ENCODE data around the gene ADCY5. TPM values are rescaled to one million over a fixed set of nuclear protein-coding genes. Genes with fewer than 3 reads are reported as not detected.
A peak's percentile ranks its signal among the peaks of the same experiment; 100 is the strongest.

Gene ADCY5
- total RNA-seq, 1 experiment from 2014 or later: 0.49 TPM

DNA sequence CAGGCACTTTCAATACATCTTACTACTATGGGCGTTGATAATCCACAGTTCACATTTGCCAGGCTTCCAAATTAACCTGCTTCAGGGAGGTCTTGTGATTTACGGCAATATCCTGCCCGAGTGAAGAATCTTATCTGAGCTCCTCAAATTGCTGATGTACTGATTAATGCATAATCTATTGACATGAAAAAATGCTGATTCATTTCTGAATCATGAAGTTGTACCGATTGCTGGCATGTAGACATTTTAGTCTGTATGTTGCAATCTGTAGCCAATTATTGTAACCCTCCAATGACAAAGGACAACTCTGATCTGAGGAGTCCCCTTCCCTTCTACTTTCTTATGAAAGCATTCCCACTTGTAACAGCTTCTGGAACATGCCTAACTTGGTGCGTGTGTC lies 150.0 kb downstream of the ADCY5 start (continued):
- no peak for TF ChIP-seq REST (IDR thresholded peaks at IDR 0.05; ENCODE audit: low read depth)
- no peak for TF ChIP-seq POLR2A (IDR thresholded peaks at IDR 0.05; ENCODE audit: borderline replicate concordance, extremely low read depth, insufficient read depth, insufficient read length)

GRCh38 chr3:123297627-123297899 lies 151.3 kb downstream of the ADCY5 start:
- intact Hi-C loops (cut with micrococcal nuclease): no loop called here
- DNase-seq (ENCODE audit: low read depth, low spot score) (no peak), ATAC-seq (peak; percentile 65)
- Histone ChIP-seq H3K4me1 (ENCODE audit: control insufficient read depth in 1 of 2, insufficient read depth in 2 of 2, low read length in 2 of 2) (no peaks in the 10 kb centered on the region), H3K36me3 (ENCODE audit: control insufficient read depth in 1 of 2, insufficient read depth in 2 of 2, low read length in 2 of 2) (no peaks in the 10 kb centered on the region), H4K20me1 (ENCODE audit: insufficient read depth) (no peaks in the 10 kb centered on the region), H3K9ac (ENCODE audit: low read length) (no peak overlapping the region), H3K9me2 (ENCODE audit: insufficient read depth) (no peaks in the 10 kb centered on the region), H3K27me3 (ENCODE audit: insufficient read depth, low read length) (peaks cover 8% of the 10 kb centered on the region; the same call in 1 of the 2 replicates), H3K79me2 (ENCODE audit: insufficient read depth, low read length) (no peaks in the 10 kb centered on the region), H3K27ac (ENCODE audit: low read depth, low read length) (no peak overlapping the region), H2AFZ (ENCODE audit: low read depth, low read length, poor library complexity, severe bottlenecking) (no peak overlapping the region), H3K4me3 (replicated peaks in 1 of 2; ENCODE audit: low read depth in 1 of 2, low read length in 2 of 2) (no peak overlapping the region), H3K9me3 (ENCODE audit: control insufficient read depth in 1 of 2, insufficient read depth in 1 of 2, low read depth in 1 of 2, low read length in 2 of 2) (no peaks in the 10 kb centered on the region), H3K4me2 (ENCODE audit: low read length) (no peak overlapping the region)
- TF ChIP-seq ZNF274 (IDR thresholded peaks at IDR 0.05; ENCODE audit: low read depth, low read length) (no peak), RAD21 (IDR thresholded peaks at IDR 0.05; ENCODE audit: low read depth) (peak; percentile 54), ELF1 (IDR thresholded peaks at IDR 0.05; ENCODE audit: borderline replicate concordance, low read depth) (no peak), SIN3A (IDR thresholded peaks at IDR 0.05; ENCODE audit: low read depth) (no peak), SRF (IDR thresholded peaks at IDR 0.05; ENCODE audit: low read depth) (no peak)
- TF ChIP-seq, protein P1, sequence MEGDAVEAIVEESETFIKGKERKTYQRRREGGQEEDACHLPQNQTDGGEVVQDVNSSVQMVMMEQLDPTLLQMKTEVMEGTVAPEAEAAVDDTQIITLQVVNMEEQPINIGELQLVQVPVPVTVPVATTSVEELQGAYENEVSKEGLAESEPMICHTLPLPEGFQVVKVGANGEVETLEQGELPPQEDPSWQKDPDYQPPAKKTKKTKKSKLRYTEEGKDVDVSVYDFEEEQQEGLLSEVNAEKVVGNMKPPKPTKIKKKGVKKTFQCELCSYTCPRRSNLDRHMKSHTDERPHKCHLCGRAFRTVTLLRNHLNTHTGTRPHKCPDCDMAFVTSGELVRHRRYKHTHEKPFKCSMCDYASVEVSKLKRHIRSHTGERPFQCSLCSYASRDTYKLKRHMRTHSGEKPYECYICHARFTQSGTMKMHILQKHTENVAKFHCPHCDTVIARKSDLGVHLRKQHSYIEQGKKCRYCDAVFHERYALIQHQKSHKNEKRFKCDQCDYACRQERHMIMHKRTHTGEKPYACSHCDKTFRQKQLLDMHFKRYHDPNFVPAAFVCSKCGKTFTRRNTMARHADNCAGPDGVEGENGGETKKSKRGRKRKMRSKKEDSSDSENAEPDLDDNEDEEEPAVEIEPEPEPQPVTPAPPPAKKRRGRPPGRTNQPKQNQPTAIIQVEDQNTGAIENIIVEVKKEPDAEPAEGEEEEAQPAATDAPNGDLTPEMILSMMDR (IDR thresholded peaks at IDR 0.05 in 2 of 3, conservative IDR thresholded peaks at IDR 0.05 in 1 of 3; ENCODE audit: borderline replicate concordance in 1 of 3, insufficient read depth in 1 of 3, low read depth in 2 of 3, low read length in 2 of 3): peak; percentile 14 to 21 (median 17); a peak in 1 of 6 replicates
- RAD21 ChIA-PET (ENCODE audit: low non-redundant PET in 1 of 2, low total read pairs in 2 of 2, uncharacterized antibody in 2 of 2, unreplicated experiment in 2 of 2): no interaction called here
- BruUV-seq (replicated peaks): no TSS peak
- POLR2A ChIA-PET: no interaction called here
- CTCF ChIA-PET: no interaction called here
